Endothelial cell of umbilical vein (primary cell): ENCODE data around the gene TNFRSF19. TPM values are rescaled to one million over a fixed set of nuclear protein-coding genes. Genes with fewer than 3 reads are reported as not detected.

Experiments
- BruUV-seq: library from RNA; stranded (reverse); fragments of 400-500 nt; replicated peaks from 2 replicates; lab custom pipeline; 2021; lab: Mats Ljungman, UMichigan
- CTCF ChIA-PET: fragments of 300-600, 350-600 bp; sonication (Branson Sonifier 250); formaldehyde crosslinking; loops from one replicate; lab custom pipeline; 2021; ENCODE audit warnings: antibody characterized with exemption, inconsistent platforms; lab: Charles Lee
- POLR2A ChIA-PET: fragments of 300-600, 350-600 bp; sonication (Branson Sonifier 250); formaldehyde crosslinking; loops from one replicate; lab custom pipeline; 2021; ENCODE audit warnings: antibody characterized with exemption, inconsistent platforms; lab: Charles Lee
- DNase-seq: peaks from one replicate; pipeline ENCODE4 v3.0.0-alpha.2; 2011; ENCODE audit warnings: low read depth, low spot score
- FAIRE-seq: peaks from 2 replicates; lab custom pipeline; 2011; peaks lifted over from hg19 to GRCh38; lab: Jason Lieb, UNC
- H2AFZ ChIP-seq: 2 replicates; pipeline ENCODE4 v1.6.0; 2012; ENCODE audit warnings: low read depth, low read length, control low read depth, inconsistent platforms
- H3K27ac ChIP-seq: 2 replicates; pipeline ENCODE4 v1.5.1; 2011; ENCODE audit warnings: low read depth, mild to moderate bottlenecking, control low read depth, low read length, moderate library complexity; ENCODE audit not compliant: insufficient read depth
- H3K27me3 ChIP-seq, 2 experiments: 2 replicates each; pipeline versions ENCODE4 v1.6.0 to v1.6.1; 2011; ENCODE audit warnings: low read length in 2 of 2, mixed read lengths in 1 of 2; ENCODE audit not compliant: control insufficient read depth in 2 of 2, insufficient read depth in 2 of 2
- H3K36me3 ChIP-seq, 2 experiments: 2 replicates in 1 of 2; 3 replicates in 1 of 2; pipeline ENCODE4 v1.5.1; 2011; ENCODE audit warnings: low read length in 2 of 2, mild to moderate bottlenecking in 1 of 2, moderate library complexity in 1 of 2; ENCODE audit not compliant: control insufficient read depth in 2 of 2, insufficient read depth in 2 of 2; ENCODE audit errors: extremely low read depth in 1 of 2
- H3K4me1 ChIP-seq: 3 replicates; pipeline ENCODE4 v1.5.1; 2011; ENCODE audit warnings: mild to moderate bottlenecking, low read length; ENCODE audit not compliant: control insufficient read depth, insufficient read depth; ENCODE audit errors: extremely low read depth
- H3K4me2 ChIP-seq: 2 replicates; pipeline ENCODE4 v1.6.1; 2011; ENCODE audit warnings: low read length, control low read depth, mixed read lengths; ENCODE audit not compliant: insufficient read depth
- H3K4me3 ChIP-seq, 3 experiments: fragments of 200-600 bp in 1 of 3; sonication (generic), shearing (Covaris generic) in 1 of 3; replicated peaks in 1 of 3; 2 replicates each; pipeline ENCODE4 v1.5.1; 2011 to 2016; ENCODE audit warnings: control low read depth in 3 of 3, low read length in 3 of 3, mild to moderate bottlenecking in 2 of 3, inconsistent platforms in 1 of 3, low read depth in 1 of 3, moderate library complexity in 1 of 3; ENCODE audit not compliant: insufficient read depth in 1 of 3
- H3K79me2 ChIP-seq: 2 replicates; pipeline ENCODE4 v1.6.0; 2012; ENCODE audit warnings: low read length, inconsistent platforms; ENCODE audit not compliant: control insufficient read depth, insufficient read depth
- H3K9ac ChIP-seq: replicated peaks from 2 replicates; pipeline ENCODE3; 2011; ENCODE audit warnings: low read length, control low read depth; ENCODE audit not compliant: insufficient read depth; ENCODE audit errors: extremely low read depth
- H3K9me1 ChIP-seq: replicated peaks from 3 replicates; pipeline ENCODE4 v1.6.0; 2011; ENCODE audit warnings: mild to moderate bottlenecking, low read length; ENCODE audit not compliant: control insufficient read depth, insufficient read depth; ENCODE audit errors: extremely low read depth
- H3K9me3 ChIP-seq: replicated peaks from 2 replicates; pipeline ENCODE4 v1.5.1; 2012; ENCODE audit warnings: low read length, inconsistent platforms; ENCODE audit not compliant: control insufficient read depth, insufficient read depth
- H4K20me1 ChIP-seq: replicated peaks from 2 replicates; pipeline ENCODE3; 2011; ENCODE audit warnings: mild to moderate bottlenecking, low read length; ENCODE audit not compliant: control insufficient read depth, insufficient read depth; ENCODE audit errors: extremely low read depth
- CTCF ChIP-seq, 2 donors: IDR thresholded peaks; 1 replicate in 1 of 2; 2 replicates in 1 of 2; pipeline ENCODE4 v1.5.1; 2011; ENCODE audit warnings: low read length in 2 of 2, mild to moderate bottlenecking in 2 of 2, moderate library complexity in 2 of 2, control low read depth in 1 of 2, inconsistent platforms in 1 of 2, low read depth in 1 of 2; ENCODE audit not compliant: insufficient read depth in 1 of 2; ENCODE audit errors: extremely low read depth in 1 of 2
- EZH2 ChIP-seq: IDR thresholded peaks from 2 replicates; pipeline ENCODE4 v1.6.1; 2012; ENCODE audit warnings: borderline replicate concordance, low read depth, mild to moderate bottlenecking, moderate library complexity, low read length, inconsistent platforms; ENCODE audit not compliant: severe bottlenecking
- FOS ChIP-seq: IDR thresholded peaks from 2 replicates; pipeline ENCODE4 v1.6.1; 2011; ENCODE audit warnings: mild to moderate bottlenecking, low read length, moderate library complexity, borderline replicate concordance; ENCODE audit not compliant: insufficient read depth
- GATA2 ChIP-seq: IDR thresholded peaks from 2 replicates; pipeline ENCODE4 v1.7.0; 2011; ENCODE audit warnings: low read depth, mild to moderate bottlenecking, moderate library complexity, mixed read lengths, low read length; ENCODE audit not compliant: insufficient read length, insufficient read depth
- JUN ChIP-seq: IDR thresholded peaks from 2 replicates; pipeline ENCODE4 v1.6.1; 2011; ENCODE audit warnings: borderline replicate concordance, low read depth; ENCODE audit not compliant: insufficient read length, insufficient read depth
- MAX ChIP-seq: IDR thresholded peaks from 2 replicates; pipeline ENCODE4 v1.6.1; 2011; ENCODE audit not compliant: insufficient read depth, insufficient read length
- MYC ChIP-seq: IDR thresholded peaks from one replicate; pipeline ENCODE4 v1.6.1; 2011; ENCODE audit warnings: mild to moderate bottlenecking, low read depth, low read length
- POLR2A ChIP-seq: IDR thresholded peaks from 2 replicates; pipeline ENCODE4 v1.6.1; 2012; ENCODE audit warnings: low read depth, mild to moderate bottlenecking, control low read depth, low read length
- POLR2AphosphoS5 ChIP-seq: IDR thresholded peaks from 2 replicates; pipeline ENCODE4 v1.6.1; 2012; ENCODE audit warnings: low read depth, mild to moderate bottlenecking, control low read depth, low read length, moderate library complexity; ENCODE audit not compliant: insufficient read depth
- dilution Hi-C: fragments of 300-500 bp; cut with MboI; formaldehyde crosslinking; loops from one replicate; pipeline ENCODE4 v1.15.0; 2019; ENCODE audit warnings: low sequenced_read_pairs; ENCODE audit not compliant: extremely low pct_ligation_motif_present
- intact Hi-C: fragments of 100-400 bp; cut with micrococcal nuclease; formaldehyde crosslinking; loops from one replicate; pipeline ENCODE4 v1.10.0; 2022
- polyA plus RNA-seq, 4 experiments: library from polyadenylated mRNA; depleted of rRNA in 3 of 4; stranded (reverse) in 3 of 4; unstranded in 1 of 4; fragments of >200 nt; gene quantifications; 2 replicates each; pipeline versions ENCODE4 v1.2.1 to v1.2.3, GENCODE V29; 2011 to 2012; ENCODE audit warnings: missing spikeins in 1 of 4
- total RNA-seq: library from RNA; stranded (reverse); gene quantifications from 2 replicates; pipeline ENCODE4 v1.2.3, GENCODE V29; 2021

Gene TNFRSF19
- total and polyA plus RNA-seq, 2 donors (not counting 3 experiments of a cell fraction or from before 2014, with no cell fraction given): 0.23 to 0.29 TPM

DNA sequence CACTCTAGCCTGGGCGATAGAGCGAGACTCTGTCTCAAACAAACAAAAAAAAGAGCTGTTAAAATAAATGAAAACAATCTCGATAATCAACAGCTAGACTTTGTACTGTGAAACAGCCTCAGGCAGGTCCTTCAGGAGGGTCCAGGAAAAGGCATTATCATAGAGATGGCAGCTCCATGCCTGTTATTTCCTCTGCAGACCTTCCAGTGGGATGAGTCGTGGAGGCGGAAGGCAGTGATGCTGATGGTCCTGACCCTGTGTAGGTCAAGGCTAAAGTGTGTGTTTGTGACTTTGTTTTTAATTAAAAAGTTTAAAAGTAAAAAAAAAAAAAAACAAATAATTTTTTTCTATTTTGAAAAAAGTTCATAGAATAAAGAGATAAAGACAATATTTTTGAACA is 117.4 kb downstream of the TNFRSF19 start:
- no TSS peak for BruUV-seq

More for the DNA sequence above, 117.4 kb downstream of the TNFRSF19 start:
- intact Hi-C loops: no loop called here
- Histone ChIP-seq H3K9me1 (no peaks in the 10 kb centered on the region), H3K4me1 (no peaks in the 10 kb centered on the region), H3K9ac (no peak overlapping the region), H4K20me1 (no peaks in the 10 kb centered on the region), H3K4me2 (no peak overlapping the region), H3K9me3 (no peaks in the 10 kb centered on the region), H3K4me3 (no peak overlapping the region), H3K27ac (no peak overlapping the region), H3K79me2 (no peaks in the 10 kb centered on the region), H3K36me3 (no peaks in the 10 kb centered on the region), H3K27me3 (peaks cover 0 to 2% of the 10 kb centered on the region in 2 experiments), H2AFZ (no peak overlapping the region)
- no peak for FAIRE-seq
- dilution Hi-C loops: no loop called here
- DNase-seq: no peak
- CTCF ChIA-PET: interaction anchor here (0.8 to 1.5 kb wide), 4 partner anchors 9 to 20 kb away, joined by 3 to 6 read pairs (median 4); no protein-coding TSS in a partner anchor
- TF ChIP-seq POLR2A: no peak
- TF ChIP-seq GATA2: no peak
- TF ChIP-seq POLR2AphosphoS5: no peak
- TF ChIP-seq MYC: no peak
- no peak for TF ChIP-seq JUN
- no peak for TF ChIP-seq EZH2
- no peak for TF ChIP-seq CTCF (IDR thresholded peaks at IDR 0.05; ENCODE audit: extremely low read depth in 1 of 2, insufficient read depth in 1 of 2, low read depth in 1 of 2, low read length in 2 of 2)
- TF ChIP-seq MAX: no peak
- no peak for TF ChIP-seq FOS
- POLR2A ChIA-PET: no interaction called here
